GM23248 (cell line): Measurements from ENCODE around the gene PAM.

Experiments
- EZH2 ChIP-seq: fragments of 200-600 bp; sonication (generic); IDR thresholded peaks from 2 replicates; pipeline ENCODE4 v1.6.1; 2018; ENCODE audit warnings: antibody characterized with exemption, mild to moderate bottlenecking; ENCODE audit not compliant: insufficient read depth, poor library complexity, severe bottlenecking
- EZH2phosphoT487 ChIP-seq: fragments of 200-600 bp; sonication (generic); IDR thresholded peaks from 2 replicates; pipeline ENCODE4 v1.6.1; 2018; ENCODE audit warnings: antibody characterized with exemption, moderate library complexity, mild to moderate bottlenecking, low read depth; ENCODE audit not compliant: insufficient read depth

GRCh38 chr5:102891175-102891574, 136.1 kb downstream of the PAM start:
- TF ChIP-seq EZH2 (no peak), EZH2phosphoT487 (no peak)
